ENCODE data around the gene ZNF524.

DNA sequence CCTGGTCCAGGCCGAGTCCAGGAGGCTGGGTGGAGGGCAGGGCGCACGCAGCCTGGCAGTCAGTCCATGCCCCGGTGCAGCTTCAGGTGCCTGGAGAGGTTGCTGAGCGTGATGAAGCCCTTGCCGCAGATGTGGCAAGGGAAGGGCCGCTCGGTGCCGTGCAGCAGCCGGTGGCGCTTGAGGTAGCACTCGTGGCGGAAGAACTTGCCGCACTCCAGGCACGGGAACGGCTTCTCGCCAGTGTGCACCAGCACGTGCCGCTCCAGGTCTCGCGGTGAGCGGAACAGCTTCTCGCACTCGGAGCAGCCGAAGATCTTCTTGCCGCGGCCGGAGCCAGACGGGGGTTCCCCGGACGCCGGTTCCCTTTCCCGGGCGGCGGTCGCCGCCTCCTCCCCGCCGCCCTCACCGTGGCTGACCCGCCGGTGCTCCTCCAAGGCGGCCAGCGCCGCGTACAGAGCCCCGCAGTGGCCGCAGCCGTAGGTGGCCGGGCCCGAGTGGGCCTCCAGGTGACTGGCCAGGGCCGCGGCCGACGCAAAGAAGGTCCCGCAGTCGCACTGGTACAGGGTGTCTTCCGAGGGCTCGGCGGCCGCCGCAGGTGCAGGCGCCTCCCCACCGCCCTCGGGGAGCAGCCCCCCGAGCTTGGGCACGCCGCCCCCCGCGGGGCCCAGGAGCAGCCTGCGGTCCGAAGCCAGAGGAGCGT lies 7.5 kb upstream of the ZNF524 start:
- TF ChIP-seq, protein P1, sequence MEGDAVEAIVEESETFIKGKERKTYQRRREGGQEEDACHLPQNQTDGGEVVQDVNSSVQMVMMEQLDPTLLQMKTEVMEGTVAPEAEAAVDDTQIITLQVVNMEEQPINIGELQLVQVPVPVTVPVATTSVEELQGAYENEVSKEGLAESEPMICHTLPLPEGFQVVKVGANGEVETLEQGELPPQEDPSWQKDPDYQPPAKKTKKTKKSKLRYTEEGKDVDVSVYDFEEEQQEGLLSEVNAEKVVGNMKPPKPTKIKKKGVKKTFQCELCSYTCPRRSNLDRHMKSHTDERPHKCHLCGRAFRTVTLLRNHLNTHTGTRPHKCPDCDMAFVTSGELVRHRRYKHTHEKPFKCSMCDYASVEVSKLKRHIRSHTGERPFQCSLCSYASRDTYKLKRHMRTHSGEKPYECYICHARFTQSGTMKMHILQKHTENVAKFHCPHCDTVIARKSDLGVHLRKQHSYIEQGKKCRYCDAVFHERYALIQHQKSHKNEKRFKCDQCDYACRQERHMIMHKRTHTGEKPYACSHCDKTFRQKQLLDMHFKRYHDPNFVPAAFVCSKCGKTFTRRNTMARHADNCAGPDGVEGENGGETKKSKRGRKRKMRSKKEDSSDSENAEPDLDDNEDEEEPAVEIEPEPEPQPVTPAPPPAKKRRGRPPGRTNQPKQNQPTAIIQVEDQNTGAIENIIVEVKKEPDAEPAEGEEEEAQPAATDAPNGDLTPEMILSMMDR (IDR thresholded peaks at IDR 0.05) = no peak
- no peak for TF ChIP-seq POLR2A (IDR thresholded peaks at IDR 0.05)

Data from body of pancreas (tissue), 4 donors.